ENCODE data around the gene CDR2.
"Not testable (repeated sequence)": the region's sequence is repeated elsewhere in the genome, so short reads cannot be mapped to it uniquely, and the experiment has no call there.

Gene CDR2

GRCh38 chr16:22352723-22353122 lies 21.7 kb downstream of the CDR2 start:
- DNase-seq (ENCODE audit: low read depth): no peak

- no peak for DNase-seq (ENCODE audit: low read depth)
Observed at GRCh38 chr16:22352140-22352539, 22.3 kb downstream of the CDR2 start.

DNA sequence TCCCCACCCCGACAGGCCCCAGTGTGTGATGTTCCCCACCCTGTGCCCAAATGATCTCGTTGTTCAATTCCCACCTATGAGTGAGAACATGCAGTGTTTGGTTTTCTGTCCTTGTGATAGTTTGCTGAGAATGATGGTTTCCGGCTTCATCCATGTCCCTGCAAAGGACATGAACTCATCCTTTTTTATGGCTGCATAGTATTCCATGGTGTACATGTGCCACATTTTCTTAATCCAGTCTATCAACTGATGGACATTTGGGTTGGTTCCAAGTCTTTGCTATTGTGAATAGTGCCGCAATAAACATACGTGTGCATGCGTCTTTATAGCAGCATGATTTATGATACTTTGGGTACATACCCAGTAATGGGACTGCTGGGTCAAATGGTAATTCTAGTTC lies 23.4 kb downstream of the CDR2 start:
- DNase-seq (ENCODE audit: low read depth): not testable (repeated sequence)

- DNase-seq (ENCODE audit: low read depth): no peak
Observed at GRCh38 chr16:22348291-22348690, 26.1 kb downstream of the CDR2 start.

DNA sequence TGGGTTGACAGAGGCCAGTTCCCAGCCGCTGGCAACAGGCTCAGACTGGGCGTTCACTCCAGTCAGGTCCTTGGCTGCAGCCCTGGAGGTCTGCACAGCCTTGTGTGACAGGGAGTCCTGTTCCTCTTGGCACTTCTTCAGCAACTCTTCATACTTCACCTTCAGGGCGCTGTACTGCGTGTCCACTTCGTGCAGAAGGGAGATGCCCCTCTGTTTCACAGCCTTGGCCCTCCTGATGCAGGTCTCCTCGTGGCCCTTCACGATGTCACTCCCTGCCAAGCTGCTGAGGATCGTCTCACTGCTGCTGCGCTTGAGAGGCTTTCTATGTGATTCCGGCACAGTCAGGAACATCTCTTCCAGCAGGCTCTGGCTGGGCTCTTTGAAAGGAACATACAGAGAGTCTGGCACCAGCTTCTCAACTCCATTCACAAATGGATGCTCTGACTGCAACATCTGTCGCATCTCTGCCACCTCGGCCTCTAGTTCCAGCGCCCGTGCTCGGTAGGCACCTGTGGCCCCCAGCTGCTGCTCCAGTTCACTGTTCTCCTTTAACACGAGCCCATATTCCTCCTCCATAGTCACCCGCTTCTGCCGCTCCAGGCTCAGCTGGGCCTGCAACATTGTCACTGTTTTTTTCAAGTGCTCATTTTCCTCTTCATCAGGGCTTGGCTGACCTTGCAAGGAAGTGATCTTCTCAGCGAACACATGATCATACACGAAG lies 27.2 kb downstream of the CDR2 start:
- no peak for DNase-seq (ENCODE audit: low read depth)

- no peak for DNase-seq (ENCODE audit: low read depth)
Observed at GRCh38 chr16:22346483-22346882, 27.9 kb downstream of the CDR2 start.

GRCh38 chr16:22342082-22342481 lies 32.3 kb downstream of the CDR2 start:
- no peak for DNase-seq (ENCODE audit: low read depth)

- no peak for DNase-seq (ENCODE audit: low read depth)
Observed at GRCh38 chr16:22340945-22341344, 33.5 kb downstream of the CDR2 start.

DNA sequence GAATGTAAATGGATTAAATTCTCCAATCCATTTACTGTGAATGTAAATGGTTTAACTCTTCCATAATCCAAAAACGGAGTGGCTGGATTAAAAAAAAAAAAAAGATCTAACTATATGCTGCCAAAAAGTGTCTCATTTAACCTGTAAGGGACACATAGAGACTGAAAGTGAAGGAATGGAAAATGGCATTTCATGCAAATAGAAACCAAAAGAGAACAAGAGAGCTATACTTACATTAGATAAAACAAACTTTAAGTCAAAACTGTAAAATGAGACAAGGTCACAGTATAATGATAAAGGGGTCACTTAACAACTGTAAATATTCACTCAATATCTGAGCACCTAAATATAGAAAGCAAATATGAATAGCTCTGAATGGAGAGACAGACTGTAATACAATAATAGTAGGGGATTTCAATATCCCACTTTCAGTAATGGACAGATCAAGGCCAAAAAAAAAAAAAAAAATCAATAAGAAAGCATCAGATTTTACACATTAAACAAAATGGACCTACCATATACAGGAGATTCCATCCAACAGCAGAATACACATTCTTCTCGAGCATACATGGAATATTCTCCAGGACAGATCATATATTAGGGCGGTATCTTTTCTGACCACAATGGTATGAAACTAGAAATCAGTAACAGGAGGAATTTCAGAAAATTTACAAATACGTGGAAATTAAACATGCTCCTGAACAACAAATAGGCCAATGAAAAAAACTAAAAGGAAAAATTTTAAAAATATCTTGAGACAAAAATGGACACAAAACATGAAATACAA lies 36.4 kb downstream of the CDR2 start:
- no peak for DNase-seq (ENCODE audit: low read depth)

DNA sequence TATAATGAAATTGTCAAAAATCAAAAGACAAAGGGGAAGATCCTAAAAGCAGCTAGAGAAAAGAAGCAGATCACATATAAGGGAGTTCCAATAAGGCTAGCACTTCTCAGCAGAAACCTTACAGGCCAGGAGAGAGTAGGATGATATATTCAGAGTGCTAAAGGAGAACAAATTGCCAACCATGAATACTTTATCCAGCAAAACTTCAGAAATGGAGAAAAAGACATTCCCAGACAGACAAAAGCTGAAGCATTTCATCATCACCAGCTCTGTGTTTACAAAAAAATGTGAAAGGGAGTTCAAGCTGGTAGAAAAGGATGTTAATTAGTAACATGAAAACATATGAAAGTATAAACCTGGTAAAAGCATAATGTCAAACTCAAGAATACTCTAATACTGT lies 37.4 kb downstream of the CDR2 start:
- no peak for DNase-seq (ENCODE audit: low read depth)

DNA sequence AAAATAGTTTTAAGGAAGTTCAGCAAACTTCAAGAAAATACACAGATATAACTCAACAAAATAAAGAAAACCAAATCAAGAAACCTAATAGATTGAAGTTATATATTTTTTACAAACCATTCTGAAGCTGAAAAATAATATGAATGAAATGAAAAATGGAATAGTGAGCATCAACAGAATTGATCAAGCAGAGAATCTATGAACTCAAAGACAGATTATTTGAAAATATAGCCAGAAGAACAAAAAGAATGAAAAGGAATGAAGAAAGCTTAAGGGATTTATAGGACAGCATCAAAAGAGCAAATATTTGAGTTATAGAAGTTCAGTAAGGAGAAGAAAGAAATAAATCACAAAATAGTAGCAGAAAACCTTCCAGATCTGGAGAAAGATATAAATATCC lies 37.8 kb downstream of the CDR2 start:
- no peak for DNase-seq (ENCODE audit: low read depth)

DNA sequence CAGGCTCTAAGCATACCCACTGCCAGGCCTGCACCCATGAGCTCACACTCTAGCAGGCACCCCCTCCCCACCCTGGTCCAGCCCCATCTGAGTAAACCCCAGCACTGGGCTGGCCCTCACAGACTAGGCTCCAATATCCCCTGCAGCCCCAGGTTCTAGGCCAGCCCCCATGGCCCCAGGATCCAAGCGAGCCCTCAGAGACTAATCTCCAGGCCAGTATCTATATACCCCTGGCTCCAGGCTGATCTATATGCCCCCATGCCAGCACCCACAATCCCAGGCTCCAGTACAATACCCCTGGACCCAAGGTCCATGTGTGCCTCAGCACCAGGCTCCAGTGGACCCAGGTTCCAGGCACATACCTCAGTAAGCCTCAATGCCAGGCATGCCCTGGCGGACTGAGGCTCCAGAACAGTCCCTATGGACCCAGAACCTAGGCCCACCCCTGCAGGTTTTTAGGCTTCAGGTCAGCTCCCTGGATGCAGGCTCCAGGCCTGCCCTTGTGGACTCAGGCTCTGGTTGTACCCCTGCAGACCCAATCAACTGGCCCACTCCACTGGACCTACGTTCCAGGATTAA lies 38.7 kb downstream of the CDR2 start:
- no peak for DNase-seq (ENCODE audit: low read depth)

GRCh38 chr16:22333457-22333994 lies 40.9 kb downstream of the CDR2 start:
- DNase-seq (ENCODE audit: low read depth): no peak

GRCh38 chr16:22330326-22330725 lies 44.1 kb downstream of the CDR2 start:
- DNase-seq (ENCODE audit: low read depth): no peak

DNA sequence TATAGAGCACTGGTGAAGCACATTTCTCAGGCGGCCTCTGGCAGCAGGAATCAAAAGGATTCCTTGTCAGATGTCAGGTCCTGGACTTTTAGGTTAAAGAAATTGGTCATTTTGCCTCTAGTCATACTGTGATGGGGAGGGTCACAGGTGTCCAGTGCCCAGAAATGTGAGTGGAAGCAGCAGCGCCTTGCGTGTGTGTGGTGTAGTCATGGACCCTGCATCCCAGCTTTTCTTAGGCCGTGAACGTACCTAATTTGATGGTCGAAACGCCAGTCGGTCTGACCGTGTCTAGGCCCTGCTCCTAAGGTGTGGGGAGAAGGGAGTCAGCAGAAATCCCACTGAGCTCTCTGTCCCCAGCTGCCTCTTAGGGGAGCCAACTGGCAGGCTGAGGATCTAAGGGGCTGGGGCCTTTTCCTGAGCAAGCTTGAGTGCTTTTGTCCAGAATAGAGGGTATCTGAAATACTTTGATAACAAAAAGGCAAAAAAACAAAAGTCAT lies 45.2 kb downstream of the CDR2 start:
- DNase-seq (ENCODE audit: low read depth): no peak

GRCh38 chr16:22328081-22328725 lies 46.2 kb downstream of the CDR2 start:
- DNase-seq (ENCODE audit: low read depth): no peak

DNA sequence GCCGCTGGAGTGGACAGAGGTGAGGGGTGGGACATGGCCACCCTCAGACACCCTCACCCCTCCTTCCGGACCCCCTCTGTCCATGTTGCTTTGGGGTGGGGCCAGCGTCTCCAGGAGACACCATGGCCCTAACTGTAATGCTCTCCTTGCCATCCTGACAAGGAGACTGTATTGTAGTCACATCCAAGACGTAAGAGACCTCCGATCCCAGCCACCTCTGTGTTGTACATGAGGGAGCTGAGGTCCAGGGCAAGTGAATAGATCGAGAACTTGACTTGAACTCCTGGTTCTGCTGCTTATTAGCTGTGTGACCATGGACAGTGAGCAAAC lies 47.0 kb downstream of the CDR2 start:
- DNase-seq (ENCODE audit: low read depth): no peak

- DNase-seq (ENCODE audit: low read depth): no peak
Observed at GRCh38 chr16:22326771-22327445, 47.5 kb downstream of the CDR2 start.

- DNase-seq (ENCODE audit: low read depth): no peak
Observed at GRCh38 chr16:22326369-22326652, 48.1 kb downstream of the CDR2 start.

GRCh38 chr16:22325598-22326368 lies 48.6 kb downstream of the CDR2 start:
- DNase-seq (ENCODE audit: low read depth): no peak
